Inflammatory macrophage (primary cell): ENCODE data around the gene SCOC.
"Not testable (repeated sequence)": the region's sequence is repeated elsewhere in the genome, so short reads cannot be mapped to it uniquely, and the experiment has no call there.

Experiments used
- DNase-seq, 2 donors: peaks; one replicate each; pipeline ENCODE4 v3.0.0-alpha.2; 2020 to 2022

Gene SCOC

DNA sequence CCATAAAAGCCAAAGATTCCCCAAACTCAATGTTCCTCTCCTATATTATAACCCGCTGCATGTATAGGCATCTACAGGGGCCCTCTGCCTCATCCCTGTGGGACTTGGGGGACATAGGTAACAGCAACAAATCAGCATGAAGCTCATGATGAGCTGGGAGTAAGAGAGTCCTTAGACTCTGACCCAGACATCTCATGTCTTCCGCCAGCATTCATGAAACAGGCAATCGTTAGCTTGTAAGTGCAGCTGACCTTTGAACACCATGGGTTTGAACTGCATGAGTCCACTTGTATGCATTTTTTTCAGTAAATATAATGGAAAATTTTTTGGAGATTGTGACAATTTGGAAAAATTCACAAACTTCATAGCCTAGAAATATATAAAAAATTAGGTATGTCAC is 10.4 kb upstream of the SCOC start:
- DNase-seq = no peak

DNA sequence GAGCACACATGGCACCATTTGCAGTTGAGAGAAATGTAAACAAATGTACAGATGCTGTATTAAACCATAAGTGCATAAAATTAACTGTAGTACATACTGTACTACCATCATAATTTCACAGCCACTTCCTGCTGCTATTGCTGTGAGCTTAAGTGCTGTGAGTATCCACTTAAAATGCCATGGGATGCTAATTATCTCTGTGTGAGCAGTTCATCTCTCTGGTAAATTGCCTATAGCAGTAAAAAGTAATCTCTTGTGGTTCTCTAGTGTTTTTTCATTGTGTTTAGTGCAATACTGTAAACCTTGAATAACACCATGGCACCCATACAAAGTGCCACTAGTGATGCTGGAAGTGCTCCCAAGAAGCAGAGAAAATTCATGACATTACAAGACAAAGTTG is 9.9 kb upstream of the SCOC start:
- no peak for DNase-seq

DNA sequence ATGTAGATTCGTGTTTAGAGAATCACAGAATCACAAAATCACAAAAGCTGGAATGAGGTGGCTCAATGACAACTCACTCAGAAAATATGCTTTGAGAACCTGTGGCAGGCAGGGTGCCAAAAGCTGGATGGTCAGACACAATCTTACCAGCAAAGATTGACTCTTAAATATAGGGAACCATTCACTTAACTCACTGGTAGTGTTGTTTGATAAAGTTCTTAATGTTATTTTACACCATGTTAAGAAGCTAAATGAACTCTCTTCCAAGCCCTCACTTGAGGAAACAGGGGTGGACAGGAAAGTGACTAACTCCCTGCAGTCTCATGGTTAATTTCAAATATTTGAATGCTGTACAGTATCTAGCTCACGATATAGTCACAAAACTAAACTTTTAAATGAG is 5.7 kb upstream of the SCOC start:
- DNase-seq = no peak

DNA sequence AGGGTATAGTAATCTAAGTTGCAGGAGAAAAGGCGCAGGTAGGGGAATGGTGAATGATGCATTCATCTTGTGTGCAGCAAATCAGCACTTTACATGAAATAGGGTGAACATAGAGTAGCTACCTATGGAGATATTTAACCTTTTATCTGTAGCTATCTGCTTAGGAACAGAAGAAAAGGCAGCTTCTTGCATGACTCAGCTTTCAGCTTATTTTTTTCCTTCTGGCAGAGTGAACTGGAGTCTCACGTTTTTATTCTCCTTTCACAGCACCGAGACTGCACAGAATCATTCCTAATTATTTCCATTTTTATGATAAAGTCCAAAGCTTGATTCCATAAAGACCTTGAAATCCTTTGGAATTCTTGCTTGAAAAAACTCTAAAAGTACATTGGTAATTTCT is 4.8 kb upstream of the SCOC start:
- DNase-seq = no peak

DNA sequence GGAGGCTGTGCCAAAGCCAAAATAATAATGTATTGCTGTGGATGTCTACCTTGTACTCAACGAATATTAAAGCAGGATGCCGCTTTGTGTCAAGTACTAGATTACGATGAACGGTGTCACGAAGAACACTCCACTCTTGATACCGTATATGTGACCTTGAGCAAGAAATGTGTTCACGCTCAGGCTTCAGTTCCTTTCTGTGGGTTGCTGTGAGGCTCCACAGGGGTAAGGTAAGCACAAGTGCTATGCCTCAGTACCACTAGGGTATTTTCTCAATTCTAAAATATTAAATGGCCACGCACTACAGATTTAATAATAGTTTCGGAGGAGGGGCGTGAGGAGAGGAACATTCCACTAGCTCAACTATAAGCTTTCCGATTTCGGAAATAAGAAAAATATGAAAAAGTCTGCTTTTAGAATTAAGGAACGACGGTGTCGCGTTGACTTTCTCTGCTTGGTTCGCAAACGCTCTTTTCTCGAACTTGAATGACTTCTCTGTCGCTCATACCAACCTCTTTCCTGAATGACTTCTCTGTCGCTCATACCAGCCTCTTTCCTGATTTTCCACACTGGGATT is 607 bp upstream of the SCOC start:
- DNase-seq = peak; percentile 43 to 44

DNA sequence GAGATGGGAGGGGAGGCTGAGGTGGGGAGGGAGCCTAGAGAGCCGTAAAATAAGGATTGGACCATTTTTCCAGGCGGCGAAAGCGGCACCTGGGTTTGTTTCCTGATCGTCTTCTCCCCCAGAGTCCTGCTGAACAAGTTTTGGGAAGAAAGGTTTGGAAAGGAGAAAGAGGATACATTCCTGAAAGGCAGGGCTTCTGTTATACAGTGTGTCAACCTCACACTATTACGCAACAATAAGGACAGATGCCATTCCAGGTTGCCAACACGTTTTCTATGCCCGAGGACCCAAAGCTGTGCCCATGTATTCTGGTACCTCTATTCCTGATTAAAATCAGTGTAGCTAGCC is 658 bp downstream of the SCOC start:
- DNase-seq = peak in 1 of 2 donors; percentile 4

DNA sequence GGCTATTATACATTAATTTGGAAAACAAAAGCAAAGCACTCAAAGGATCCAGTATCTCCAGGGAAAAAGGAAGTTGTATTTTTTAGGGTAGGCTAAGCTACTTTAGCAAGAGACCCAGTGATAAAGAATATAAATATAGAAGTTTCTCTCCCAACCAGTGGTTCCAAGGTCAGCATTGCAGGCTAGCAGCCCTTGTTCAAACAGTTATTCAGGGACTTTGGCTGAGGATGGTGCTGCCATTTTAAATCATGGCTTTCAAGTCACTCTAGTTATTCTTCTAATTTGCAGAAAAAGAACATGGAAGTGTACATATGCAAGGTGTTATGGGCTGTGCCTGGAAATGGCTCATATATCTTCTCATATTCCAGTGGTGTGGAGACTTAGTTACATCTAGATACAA is 9.3 kb downstream of the SCOC start:
- no peak for DNase-seq

DNA sequence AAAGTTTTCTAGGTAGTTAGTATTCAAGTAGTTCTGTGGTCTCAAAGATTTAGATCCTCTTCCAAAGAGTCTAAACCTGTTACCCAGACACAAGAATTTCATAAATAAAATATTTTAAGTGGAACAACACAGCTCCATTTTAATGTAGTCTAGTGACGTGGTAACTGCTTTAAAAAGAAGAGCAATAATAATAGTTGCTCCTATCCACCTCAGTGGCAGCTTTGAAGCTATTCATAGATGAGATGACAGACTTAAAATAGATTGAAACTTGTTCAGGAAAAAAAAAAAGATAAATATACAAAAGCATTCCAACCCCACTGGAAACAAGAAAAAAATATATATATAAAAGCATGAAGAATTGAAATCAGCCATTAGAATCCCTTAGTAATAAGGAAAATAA is 14.6 kb downstream of the SCOC start:
- no peak for DNase-seq

DNA sequence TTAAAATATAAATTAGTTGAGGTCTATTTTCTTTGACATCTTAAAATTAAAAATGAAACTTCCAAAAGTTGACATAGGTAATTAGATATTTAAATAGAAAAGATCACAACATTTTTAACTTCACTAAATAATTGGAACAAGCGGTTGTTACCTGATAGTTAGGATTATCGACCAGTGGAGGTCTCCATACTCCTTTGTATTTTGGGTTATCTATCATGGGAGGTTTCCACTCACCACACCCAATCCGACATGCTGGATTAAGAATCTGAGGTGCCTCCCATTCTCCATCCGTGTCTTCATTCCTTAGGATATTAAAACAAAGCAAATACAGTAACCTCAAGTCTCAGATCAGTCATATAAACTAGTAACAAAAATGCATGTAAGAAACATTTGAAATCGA is 22.2 kb downstream of the SCOC start:
- no peak for DNase-seq

DNA sequence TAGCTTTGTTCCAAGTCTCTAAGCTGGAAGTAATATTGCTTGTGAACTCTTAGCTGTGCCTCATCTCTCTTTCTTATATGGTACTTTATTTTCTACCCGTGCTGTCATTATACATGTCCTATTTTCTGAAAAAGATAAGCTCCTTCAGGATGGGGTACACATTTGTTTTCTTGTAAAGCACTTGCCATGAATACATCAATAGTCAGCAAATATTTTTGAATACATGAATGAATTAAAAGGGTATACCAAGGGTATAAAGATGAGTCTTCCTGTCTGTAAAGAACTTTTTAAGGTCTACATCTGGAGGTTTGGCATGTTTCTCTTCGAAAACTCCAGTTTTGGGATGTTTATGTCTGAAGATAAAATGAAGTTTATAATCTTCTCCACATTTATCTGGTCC is 26.7 kb downstream of the SCOC start:
- no peak for DNase-seq

DNA sequence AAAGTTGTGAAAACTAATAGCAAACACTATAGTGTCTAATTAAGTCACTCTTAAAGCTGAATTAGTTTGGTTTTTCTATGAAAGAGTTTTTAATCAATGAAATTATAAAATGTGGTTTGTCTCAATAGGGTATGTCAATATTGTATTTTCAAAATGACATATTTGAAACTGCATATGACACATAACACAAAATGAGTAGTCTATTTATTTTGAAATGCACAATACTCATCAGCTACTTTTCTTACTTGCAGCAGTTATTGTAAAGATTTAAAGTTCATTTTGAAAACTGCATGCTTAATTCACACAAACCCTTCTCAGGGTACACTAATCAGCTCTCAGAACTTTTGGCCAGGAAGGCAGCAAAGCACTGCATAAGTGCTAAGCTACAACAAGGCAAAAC is 32.8 kb downstream of the SCOC start:
- no peak for DNase-seq

DNA sequence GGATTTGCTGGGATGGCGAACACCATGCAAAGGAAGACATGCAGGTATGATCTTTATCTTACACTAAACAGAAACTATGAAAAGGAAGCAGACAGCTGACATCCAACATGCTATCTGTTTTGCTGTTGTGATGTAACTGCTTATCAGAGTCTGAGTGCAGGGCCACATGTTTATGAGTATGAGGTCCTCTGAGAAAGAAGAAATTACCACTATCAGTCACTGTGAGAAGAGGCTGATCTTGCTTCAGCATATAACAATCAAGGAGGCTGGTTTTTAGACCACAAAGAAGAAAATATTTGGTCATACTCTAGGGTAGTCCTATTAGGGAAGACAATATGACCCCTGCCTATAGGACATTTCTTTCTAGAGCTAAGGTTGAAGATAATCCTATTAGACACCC is 35.5 kb downstream of the SCOC start:
- DNase-seq = no peak

DNA sequence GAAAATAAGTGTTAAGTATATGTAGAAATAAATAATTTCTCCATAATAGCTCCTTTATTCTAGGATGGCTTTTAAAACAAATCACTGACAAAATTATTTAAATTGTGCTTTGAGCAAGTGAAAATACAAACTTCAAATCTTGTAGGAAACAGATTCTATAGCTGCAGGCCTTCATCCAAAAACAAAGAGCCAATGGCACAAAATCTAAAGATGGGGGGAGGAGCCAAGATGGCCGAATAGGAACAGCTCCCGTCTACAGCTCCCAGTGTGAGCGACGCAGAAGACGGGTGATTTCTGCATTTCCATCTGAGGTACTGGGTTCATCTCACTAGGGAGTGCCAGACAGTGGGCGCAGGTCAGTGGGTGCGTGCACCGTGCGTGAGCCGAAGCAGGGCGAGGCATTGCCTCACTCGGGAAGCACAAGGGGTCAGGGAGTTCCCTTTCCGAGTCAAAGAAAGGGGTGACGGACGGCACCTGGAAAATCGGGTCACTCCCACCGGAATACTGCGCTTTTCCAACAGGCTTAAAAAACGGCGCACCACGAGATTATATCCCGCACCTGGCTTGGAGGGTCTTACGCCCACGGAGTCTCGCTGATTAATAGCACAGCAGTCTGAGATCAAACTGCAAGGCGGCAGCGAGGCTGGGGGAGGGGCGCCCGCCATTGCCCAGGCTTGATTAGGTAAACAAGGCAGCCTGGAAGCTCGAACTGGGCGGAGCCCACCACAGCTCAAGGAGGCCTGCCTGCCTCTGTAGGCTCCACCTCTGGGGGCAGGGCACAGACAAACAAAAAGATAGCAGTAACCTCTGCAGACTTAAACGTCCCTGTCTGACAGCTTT is 39.9 kb downstream of the SCOC start:
- DNase-seq = not testable (repeated sequence)

DNA sequence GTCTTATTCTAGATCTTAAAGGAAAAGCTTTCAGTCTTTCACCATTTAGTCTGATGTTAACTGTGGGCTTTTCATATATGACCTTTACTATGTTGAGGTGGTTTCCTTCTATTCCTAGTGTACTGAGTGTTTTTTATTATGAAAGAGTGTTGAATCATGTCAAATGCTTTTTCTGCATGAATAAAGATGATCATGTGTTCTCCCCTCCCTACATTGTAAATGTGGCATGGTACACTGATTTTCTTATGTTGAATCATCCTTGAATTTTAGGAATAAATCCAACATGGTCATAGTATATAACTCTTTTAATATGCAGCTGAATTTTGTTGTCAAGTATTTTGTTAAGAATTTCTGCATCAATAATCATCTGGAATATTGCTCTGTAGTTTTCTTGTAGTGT is 49.7 kb downstream of the SCOC start:
- DNase-seq = no peak

DNA sequence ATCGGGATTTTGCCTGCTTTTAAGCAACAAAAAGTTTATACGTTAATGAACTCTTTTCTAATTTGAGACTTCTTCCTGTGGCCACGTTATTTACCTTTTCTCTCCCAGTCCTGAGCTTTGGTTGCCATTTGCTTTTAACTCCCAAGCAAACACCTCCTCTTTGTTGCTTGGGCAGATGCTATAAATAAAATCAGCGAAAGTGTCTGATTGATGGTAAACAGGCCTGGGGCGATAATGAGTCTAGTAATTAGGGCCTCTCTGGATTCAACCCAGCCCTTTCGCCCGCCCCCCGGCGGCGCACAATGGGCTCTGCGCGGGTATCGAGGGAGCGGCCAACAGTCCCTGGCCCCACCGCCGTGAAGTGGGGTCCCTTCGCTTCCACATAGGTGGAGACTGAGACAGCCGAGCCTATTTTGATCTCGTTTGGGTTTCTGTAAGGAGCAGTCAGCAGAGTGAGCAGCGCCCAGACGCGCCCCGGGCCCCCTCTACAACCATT is 53.2 kb downstream of the SCOC start:
- peak in 1 of 2 donors; percentile 28 for DNase-seq

DNA sequence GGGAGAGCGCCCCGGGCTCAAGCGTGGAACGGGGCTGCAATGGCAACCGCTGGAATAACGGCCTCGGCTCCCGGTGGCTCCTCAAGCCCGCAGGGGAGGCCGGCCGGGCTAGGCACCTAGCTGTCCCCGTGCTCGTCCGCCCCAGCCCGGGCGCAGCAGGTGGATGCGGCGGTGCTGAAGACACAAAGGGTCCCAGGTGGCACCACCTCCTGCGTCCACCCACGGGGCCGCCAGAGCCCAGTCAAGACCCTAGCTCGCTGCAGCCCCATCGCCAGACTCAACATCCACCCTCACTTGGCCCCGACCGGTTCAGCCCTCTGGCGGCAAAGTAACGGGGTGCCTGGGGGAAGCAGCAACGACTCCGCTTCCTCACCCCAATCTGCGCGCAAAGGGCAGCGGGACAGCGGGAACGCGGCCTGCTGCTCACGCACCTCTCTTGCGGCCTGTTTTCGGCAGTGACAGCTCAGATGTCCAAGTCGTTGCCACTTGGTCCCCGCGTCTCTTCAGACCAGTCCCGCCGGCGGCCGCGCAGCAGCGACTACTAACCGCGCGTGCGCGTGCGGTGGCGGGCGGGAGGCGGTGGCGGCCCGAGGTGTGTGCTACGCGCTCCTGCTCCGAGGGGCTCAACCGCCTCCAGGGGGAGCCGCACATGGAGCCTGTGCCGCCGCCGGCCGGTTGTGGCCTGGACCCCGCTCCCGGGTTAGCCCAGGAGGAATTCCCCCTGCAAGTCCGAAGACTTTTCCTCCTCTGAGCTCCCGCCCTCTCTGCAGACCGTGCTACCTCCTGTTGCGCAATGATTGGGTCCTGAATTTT is 53.9 kb downstream of the SCOC start, which contains the start of gene CLGN:
TSS of gene CLGN (minus strand) at position 543 of the 813 bp plus-strand sequence. CDS start 14,570 bp downstream, outside the sequence.
- peak; percentile 22 to 44 for DNase-seq

DNA sequence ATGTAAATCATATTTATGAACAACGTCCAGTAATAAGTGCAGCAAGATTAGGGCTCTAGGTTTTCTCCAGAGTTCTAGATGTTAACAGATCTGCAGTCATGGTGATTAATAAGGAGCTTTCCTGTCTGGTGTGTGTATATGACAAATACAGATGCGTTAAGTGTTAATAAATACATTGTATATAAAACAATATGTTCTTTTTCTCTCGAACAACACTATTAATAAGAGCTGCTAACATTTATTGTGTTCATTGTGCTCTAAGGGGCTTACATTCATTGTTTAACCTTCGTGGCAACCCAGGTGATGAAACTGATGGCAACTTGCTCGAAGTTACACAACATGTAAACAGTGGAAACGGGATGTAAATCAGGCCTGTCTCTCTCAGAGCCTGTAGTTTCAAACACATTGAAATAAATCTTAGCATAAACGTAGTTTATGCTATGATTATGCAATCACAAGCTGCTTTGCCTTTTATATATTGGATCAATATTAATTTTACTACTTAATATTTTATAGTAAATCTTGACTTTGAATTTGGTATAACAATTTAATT is 54.5 kb downstream of the SCOC start:
- DNase-seq = peak; percentile 26 to 53
